NCI-H128 (cell line): Measurements from ENCODE around the gene GSS.
"Not testable (repeated sequence)": the region's sequence is repeated elsewhere in the genome, so short reads cannot be mapped to it uniquely, and the experiment has no call there.

Experiments used
- DNase-seq: peaks from one replicate; lab custom pipeline; 2025; ENCODE audit not compliant: unreplicated experiment; lab: John Stamatoyannopoulos, UW

The GSS gene

GRCh38 chr20:34915749-34916455 lies 39.7 kb downstream of the GSS start:
- DNase-seq, result no peak

GRCh38 chr20:34915131-34915530 lies 40.5 kb downstream of the GSS start:
- no peak for DNase-seq

- no peak for DNase-seq
Observed at GRCh38 chr20:34907616-34908469, 47.8 kb downstream of the GSS start.

GRCh38 chr20:34904202-34904621 lies 51.4 kb downstream of the GSS start:
- no peak for DNase-seq

- not testable (repeated sequence) for DNase-seq
Observed at GRCh38 chr20:34898731-34899130, 56.9 kb downstream of the GSS start.

GRCh38 chr20:34898129-34898528 lies 57.5 kb downstream of the GSS start:
- not testable (repeated sequence) for DNase-seq

- DNase-seq, result no peak
Observed at GRCh38 chr20:34896086-34896621, 59.5 kb downstream of the GSS start.

- DNase-seq, result no peak
Observed at GRCh38 chr20:34895465-34895864, 60.1 kb downstream of the GSS start.

- DNase-seq, result no peak
Observed at GRCh38 chr20:34894723-34895122, 60.9 kb downstream of the GSS start.

- no peak for DNase-seq
Observed at GRCh38 chr20:34892671-34893070, 62.9 kb downstream of the GSS start.

- DNase-seq, result no peak
Observed at GRCh38 chr20:34891166-34892062, 64.2 kb downstream of the GSS start.

- no peak for DNase-seq
Observed at GRCh38 chr20:34888468-34888867, 67.1 kb downstream of the GSS start.

GRCh38 chr20:34887023-34887422 lies 68.6 kb downstream of the GSS start:
- DNase-seq, result no peak

GRCh38 chr20:34886122-34886521 lies 69.5 kb downstream of the GSS start:
- DNase-seq, result no peak

- no peak for DNase-seq
Observed at GRCh38 chr20:34884260-34884659, 71.3 kb downstream of the GSS start.

- no peak for DNase-seq
Observed at GRCh38 chr20:34883809-34884208, 71.8 kb downstream of the GSS start.

GRCh38 chr20:34883087-34883688 lies 72.4 kb downstream of the GSS start:
- DNase-seq, result no peak

GRCh38 chr20:34881689-34882088 lies 73.9 kb downstream of the GSS start:
- no peak for DNase-seq

- not testable (repeated sequence) for DNase-seq
Observed at GRCh38 chr20:34880971-34881370, 74.6 kb downstream of the GSS start.

- DNase-seq, result no peak
Observed at GRCh38 chr20:34880215-34880850, 75.3 kb downstream of the GSS start.
